Caco-2 (cell line): ENCODE results near the gene LRRC28. TPM values are rescaled to one million over a fixed set of nuclear protein-coding genes. Genes with fewer than 3 reads are reported as not detected.

ENCODE experiments used
- BruUV-seq: library from RNA; stranded (reverse); fragments of 400-500 nt; replicated peaks from 2 replicates; lab custom pipeline; 2021; lab: Mats Ljungman, UMichigan
- CTCF ChIA-PET: fragments of 300-600 bp; sonication (Branson Sonifier 250); formaldehyde crosslinking; loops from one replicate; lab custom pipeline; 2022; ENCODE audit warnings: antibody characterized with exemption; lab: Charles Lee
- POLR2A ChIA-PET: fragments of 300-600 bp; sonication (Branson Sonifier 250); formaldehyde crosslinking; loops from one replicate; lab custom pipeline; 2022; ENCODE audit warnings: antibody characterized with exemption; lab: Charles Lee
- DNase-seq, 2 experiments: peaks; one replicate each; pipeline versions ENCODE4 v3.0.0 to v3.0.0-alpha.2; 2020 to 2022
- H3K27me3 ChIP-seq: replicated peaks from 2 replicates; pipeline ENCODE4 v1.6.0; 2011; ENCODE audit warnings: low read length; ENCODE audit not compliant: control insufficient read depth, insufficient read depth
- H3K36me3 ChIP-seq: 2 replicates; pipeline ENCODE4 v1.5.1; 2011; ENCODE audit warnings: low read length; ENCODE audit not compliant: control insufficient read depth, insufficient read depth
- H3K4me1 ChIP-seq: fragments of 250-450 bp; sonication (Bioruptor Pico); 2 replicates; pipeline ENCODE4 v1.5.1; 2020; ENCODE audit warnings: mild to moderate bottlenecking
- H3K4me3 ChIP-seq: 2 replicates; pipeline ENCODE4 v1.5.1; 2011; ENCODE audit warnings: low read depth, mild to moderate bottlenecking, control low read depth, low read length
- H3K9me3 ChIP-seq: fragments of 250-450 bp; sonication (Bioruptor Pico); 2 replicates; pipeline ENCODE4 v1.5.1; 2020; ENCODE audit warnings: mild to moderate bottlenecking, moderate library complexity
- H3K27ac Mint-ChIP-seq: one replicate; pipeline ENCODE4 v1.8.0; 2022; ENCODE audit warnings: mixed read lengths; ENCODE audit not compliant: unreplicated experiment
- H3K27me3 Mint-ChIP-seq: one replicate; pipeline ENCODE4 v1.8.0; 2022; ENCODE audit warnings: mixed read lengths; ENCODE audit not compliant: insufficient read depth, unreplicated experiment
- H3K36me3 Mint-ChIP-seq: one replicate; pipeline ENCODE4 v1.8.0; 2022; ENCODE audit warnings: mild to moderate bottlenecking, mixed read lengths; ENCODE audit not compliant: insufficient read depth, unreplicated experiment
- H3K4me1 Mint-ChIP-seq: one replicate; pipeline ENCODE4 v1.8.0; 2022; ENCODE audit warnings: low read depth, mixed read lengths; ENCODE audit not compliant: unreplicated experiment
- H3K4me3 Mint-ChIP-seq: one replicate; pipeline ENCODE4 v1.8.0; 2022; ENCODE audit warnings: mild to moderate bottlenecking, moderate library complexity, mixed read lengths; ENCODE audit not compliant: unreplicated experiment
- H3K9me3 Mint-ChIP-seq: one replicate; pipeline ENCODE4 v1.8.0; 2022; ENCODE audit warnings: mixed read lengths; ENCODE audit not compliant: unreplicated experiment
- CTCF ChIP-seq, 2 experiments: fragments of 200-600 bp in 1 of 2; IDR thresholded peaks; 1 replicate in 1 of 2; 2 replicates in 1 of 2; pipeline versions ENCODE4 v1.5.1 to v1.8.0; 2011 to 2022; ENCODE audit warnings: antibody characterized with exemption in 1 of 2, control low read depth in 1 of 2, inconsistent platforms in 1 of 2, low read depth in 1 of 2, low read length in 1 of 2, mild to moderate bottlenecking in 1 of 2, moderate library complexity in 1 of 2; ENCODE audit not compliant: insufficient read depth in 1 of 2, severe bottlenecking in 1 of 2, unreplicated experiment in 1 of 2
- intact Hi-C: fragments of 100-400 bp; cut with micrococcal nuclease; formaldehyde crosslinking; loops from one replicate; pipeline ENCODE4 v1.10.0; 2022; ENCODE audit not compliant: unreplicated experiment
- total RNA-seq: library from RNA; stranded (reverse); gene quantifications from 2 replicates; pipeline ENCODE4 v1.2.3, GENCODE V29; 2022

LRRC28 gene
- total RNA-seq, 1 experiment from 2014 or later: 17.8 TPM

- no peak overlapping the region for H3K4me3 Mint-ChIP-seq
- H3K27me3 Mint-ChIP-seq: no peaks in the 10 kb centered on the region
- no peaks in the 10 kb centered on the region for H3K9me3 Mint-ChIP-seq
- ChIA-PET POLR2A (no interaction called here), CTCF (interaction anchor here (1.2 kb wide), 1 partner anchor 112 kb away, joined by 6 read pairs; no protein-coding TSS in a partner anchor)
- DNase-seq: no peak
- no peak overlapping the region for H3K27ac Mint-ChIP-seq
- Histone ChIP-seq H3K9me3 (no peaks in the 10 kb centered on the region), H3K27me3 (no peaks in the 10 kb centered on the region), H3K36me3 (no peaks in the 10 kb centered on the region), H3K4me3 (no peak overlapping the region), H3K4me1 (no peaks in the 10 kb centered on the region)
- no peak for TF ChIP-seq CTCF (IDR thresholded peaks at IDR 0.05; ENCODE audit: insufficient read depth in 1 of 2, low read depth in 1 of 2, low read length in 1 of 2, severe bottlenecking in 1 of 2, unreplicated experiment in 1 of 2)
- intact Hi-C loops: loop anchor here (2.0 to 10.0 kb wide), 2 partner anchors 56 to 768 kb away; no protein-coding TSS in a partner anchor
- BruUV-seq: no TSS peak
- no peaks in the 10 kb centered on the region for H3K36me3 Mint-ChIP-seq
- peaks cover 7% of the 10 kb centered on the region for H3K4me1 Mint-ChIP-seq
These were observed 38.9 kb upstream of the LRRC28 start for GRCh38 chr15:99212406-99212805.

GRCh38 chr15:99213187-99213811 lies 38.0 kb upstream of the LRRC28 start:
- no peaks in the 10 kb centered on the region for H3K27me3 ChIP-seq
- BruUV-seq: no TSS peak
- Mint-ChIP-seq H3K27me3 (no peaks in the 10 kb centered on the region), H3K4me3 (no peak overlapping the region), H3K27ac (no peak overlapping the region), H3K4me1 (peaks cover 7% of the 10 kb centered on the region), H3K9me3 (no peaks in the 10 kb centered on the region), H3K36me3 (no peaks in the 10 kb centered on the region)
- ChIA-PET POLR2A (no interaction called here), CTCF (interaction anchor here (0.6 to 1.3 kb wide), 5 partner anchors 17 to 122 kb away, joined by 3 to 9 read pairs (median 3); no protein-coding TSS in a partner anchor)
- no peaks in the 10 kb centered on the region for H3K36me3 ChIP-seq
- H3K4me3 ChIP-seq: no peak overlapping the region
- no peaks in the 10 kb centered on the region for H3K4me1 ChIP-seq
- no peaks in the 10 kb centered on the region for H3K9me3 ChIP-seq
- peak; percentile 77 to 79 for TF ChIP-seq CTCF (IDR thresholded peaks at IDR 0.05; ENCODE audit: insufficient read depth in 1 of 2, low read depth in 1 of 2, low read length in 1 of 2, severe bottlenecking in 1 of 2, unreplicated experiment in 1 of 2)
- intact Hi-C loops: loop anchor here (1.0 to 10.0 kb wide), 4 partner anchors 56 to 768 kb away; partner anchors contain the start of gene SYNM
- peak; percentile 66 to 74 for DNase-seq

GRCh38 chr15:99224372-99225214 lies 26.7 kb upstream of the LRRC28 start:
- POLR2A ChIA-PET: no interaction called here
- no peak for DNase-seq
- Mint-ChIP-seq H3K9me3 (no peaks in the 10 kb centered on the region), H3K27ac (no peak overlapping the region), H3K27me3 (no peaks in the 10 kb centered on the region), H3K4me3 (no peak overlapping the region), H3K36me3 (no peaks in the 10 kb centered on the region), H3K4me1 (no peaks in the 10 kb centered on the region)
- no peaks in the 10 kb centered on the region for H3K27me3 ChIP-seq
- TF ChIP-seq CTCF (IDR thresholded peaks at IDR 0.05; ENCODE audit: insufficient read depth in 1 of 2, low read depth in 1 of 2, low read length in 1 of 2, severe bottlenecking in 1 of 2, unreplicated experiment in 1 of 2): no peak
- CTCF ChIA-PET: no interaction called here
- no peaks in the 10 kb centered on the region for H3K36me3 ChIP-seq
- no peak overlapping the region for H3K4me3 ChIP-seq
- no TSS peak for BruUV-seq
- intact Hi-C loops: no loop called here
- no peaks in the 10 kb centered on the region for H3K9me3 ChIP-seq
- H3K4me1 ChIP-seq: no peaks in the 10 kb centered on the region
